Measurements from ENCODE around the gene RUSF1. TPM values are rescaled to one million over a fixed set of nuclear protein-coding genes. Genes with fewer than 3 reads are reported as not detected.
A peak's percentile ranks its signal among the peaks of the same experiment; 100 is the strongest.

The RUSF1 gene
- total RNA-seq, 1 donor from 2014 or later: 54.9 TPM

DNA sequence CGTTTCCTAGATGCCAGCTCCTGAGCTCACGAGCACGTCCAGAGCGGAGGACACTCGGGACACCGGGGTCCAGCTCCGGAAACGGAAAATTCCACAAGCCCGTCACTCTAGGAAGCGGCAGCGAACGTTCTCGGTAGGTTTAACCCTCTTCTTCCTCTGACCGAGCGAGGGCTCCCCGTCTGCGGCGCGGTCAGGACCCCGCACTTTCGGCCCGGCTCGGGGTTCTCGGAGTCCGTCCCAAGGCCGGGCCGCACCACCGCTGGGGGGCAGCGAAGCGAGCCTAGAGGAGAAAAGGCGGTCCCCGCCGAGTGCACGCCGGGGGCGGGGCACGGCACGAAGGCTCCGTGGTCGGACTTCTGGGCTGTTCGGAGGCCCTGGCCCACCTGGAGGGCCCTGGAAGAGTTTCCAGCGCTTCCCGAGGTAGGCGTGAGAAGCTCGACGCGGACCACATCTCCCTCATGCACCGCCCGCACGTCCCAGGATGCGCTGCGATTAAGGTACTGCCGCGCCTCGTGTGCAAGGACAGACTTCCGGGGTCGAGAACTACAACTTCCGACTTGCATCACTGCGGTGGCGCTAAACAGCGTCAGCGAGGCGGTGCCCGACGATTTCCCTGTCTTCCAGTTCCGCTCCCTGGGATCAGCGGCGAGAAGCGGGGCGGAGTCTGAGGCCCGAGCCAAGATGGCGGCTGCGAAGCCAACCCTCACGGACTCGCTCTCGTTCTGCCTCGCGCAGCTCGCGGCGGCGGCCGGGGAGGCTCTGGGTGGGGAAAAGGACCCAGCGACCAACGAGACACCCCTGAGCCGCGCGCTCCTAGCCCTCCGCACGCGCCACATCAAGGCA is 49.1 kb downstream of the RUSF1 start, which contains the start of gene ARMC5:
TSS of gene ARMC5 (plus strand) at position 658 of the 843 bp plus-strand sequence. CDS start at position 682, 24 bp downstream.
- Histone ChIP-seq H3K9me3 (no peaks in the 10 kb centered on the region), H3K4me3 (peak within 1 kb of the TSS; percentile 76), H3K27ac (peak within 1 kb of the TSS; percentile 99), H3K4me1 (peaks cover 52% of the 10 kb centered on the region), H3K36me3 (peaks cover 31% of the 10 kb centered on the region), H3K27me3 (ENCODE audit: low read depth) (no peaks in the 10 kb centered on the region)
- peak; percentile 91 to 93 for ATAC-seq
- TF ChIP-seq, protein P1, sequence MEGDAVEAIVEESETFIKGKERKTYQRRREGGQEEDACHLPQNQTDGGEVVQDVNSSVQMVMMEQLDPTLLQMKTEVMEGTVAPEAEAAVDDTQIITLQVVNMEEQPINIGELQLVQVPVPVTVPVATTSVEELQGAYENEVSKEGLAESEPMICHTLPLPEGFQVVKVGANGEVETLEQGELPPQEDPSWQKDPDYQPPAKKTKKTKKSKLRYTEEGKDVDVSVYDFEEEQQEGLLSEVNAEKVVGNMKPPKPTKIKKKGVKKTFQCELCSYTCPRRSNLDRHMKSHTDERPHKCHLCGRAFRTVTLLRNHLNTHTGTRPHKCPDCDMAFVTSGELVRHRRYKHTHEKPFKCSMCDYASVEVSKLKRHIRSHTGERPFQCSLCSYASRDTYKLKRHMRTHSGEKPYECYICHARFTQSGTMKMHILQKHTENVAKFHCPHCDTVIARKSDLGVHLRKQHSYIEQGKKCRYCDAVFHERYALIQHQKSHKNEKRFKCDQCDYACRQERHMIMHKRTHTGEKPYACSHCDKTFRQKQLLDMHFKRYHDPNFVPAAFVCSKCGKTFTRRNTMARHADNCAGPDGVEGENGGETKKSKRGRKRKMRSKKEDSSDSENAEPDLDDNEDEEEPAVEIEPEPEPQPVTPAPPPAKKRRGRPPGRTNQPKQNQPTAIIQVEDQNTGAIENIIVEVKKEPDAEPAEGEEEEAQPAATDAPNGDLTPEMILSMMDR (IDR thresholded peaks at IDR 0.05): peak; percentile 73
- DNase-seq: peak; percentile 99
- intact Hi-C loops (cut with DNase I): no loop called here

DNA sequence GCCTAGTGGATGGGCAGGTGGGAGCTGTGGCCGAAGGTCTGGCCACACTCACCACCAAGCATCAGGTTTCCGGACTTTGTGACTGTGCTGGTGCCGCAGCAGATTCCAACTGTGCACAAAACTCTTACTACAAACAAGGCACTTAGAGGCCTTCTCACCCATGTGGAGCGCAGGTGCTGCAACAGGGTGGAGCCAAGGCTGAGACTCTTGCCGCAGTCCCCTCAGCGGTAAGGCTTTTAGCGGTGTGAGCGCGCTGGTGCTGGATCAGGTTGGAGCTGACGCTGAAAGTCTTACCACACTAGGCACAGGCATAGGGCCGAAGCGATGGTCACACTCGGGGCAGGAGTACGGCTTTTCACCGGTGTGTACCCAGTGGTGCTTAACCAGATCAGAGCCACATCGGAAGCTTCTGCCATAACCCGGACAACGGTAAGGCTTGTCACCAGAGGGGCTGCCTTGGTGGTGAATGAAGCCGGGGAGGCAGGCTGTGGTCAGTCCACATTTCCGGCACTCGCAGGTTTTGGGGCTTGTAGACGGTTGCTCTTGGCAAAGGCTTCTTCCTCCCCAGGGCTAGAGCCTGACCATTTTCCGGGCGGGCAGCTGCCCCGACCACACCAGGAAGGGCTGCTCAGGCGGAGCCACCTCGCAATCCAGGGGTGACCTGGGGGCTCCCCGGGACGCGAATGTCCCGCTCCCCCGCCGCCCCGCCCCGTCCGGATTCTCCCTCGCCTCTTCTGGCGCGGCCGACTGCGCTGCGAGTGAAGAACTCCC is 49.9 kb downstream of the RUSF1 start:
- DNase-seq: peak; percentile 72
- H3K36me3 ChIP-seq: peaks cover 24% of the 10 kb centered on the region
- peak overlapping the region; percentile 99 for H3K27ac ChIP-seq
- intact Hi-C loops (cut with DNase I): no loop called here
- peak; percentile 9 to 31 for ATAC-seq
- no peaks in the 10 kb centered on the region for H3K9me3 ChIP-seq
- peaks cover 60% of the 10 kb centered on the region for H3K4me1 ChIP-seq
- H3K4me3 ChIP-seq: peak overlapping the region; percentile 76
- TF ChIP-seq, protein P1 (IDR thresholded peaks at IDR 0.05): no peak
- no peaks in the 10 kb centered on the region for H3K27me3 ChIP-seq (ENCODE audit: low read depth)

DNA sequence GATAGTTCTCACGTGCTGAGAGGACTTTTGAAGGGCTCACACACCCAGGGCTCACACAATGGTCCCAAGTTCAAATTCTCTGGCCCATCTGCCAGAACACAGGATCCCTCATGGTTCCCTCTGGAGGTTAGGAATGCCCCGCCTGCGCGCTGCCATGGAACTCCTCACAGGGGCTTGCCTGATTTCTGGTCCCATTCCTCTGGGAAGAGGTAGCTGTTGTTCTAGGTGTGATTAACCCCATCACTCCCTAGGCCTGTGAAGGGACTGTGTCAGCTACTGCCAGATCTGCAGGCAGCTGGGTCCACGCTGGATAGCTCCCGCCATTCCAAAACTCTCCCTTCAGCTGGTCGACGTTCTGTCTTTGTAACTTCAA is 51.2 kb downstream of the RUSF1 start:
- H3K27ac ChIP-seq: peak overlapping the region; percentile 99
- peaks cover 70% of the 10 kb centered on the region for H3K4me1 ChIP-seq
- TF ChIP-seq, protein P1 (IDR thresholded peaks at IDR 0.05): no peak
- DNase-seq (no peak), ATAC-seq (no peak)
- H3K4me3 ChIP-seq: peak overlapping the region; percentile 76
- peaks cover 11% of the 10 kb centered on the region for H3K36me3 ChIP-seq
- no peaks in the 10 kb centered on the region for H3K27me3 ChIP-seq (ENCODE audit: low read depth)
- intact Hi-C loops (cut with DNase I): no loop called here
- no peaks in the 10 kb centered on the region for H3K9me3 ChIP-seq

DNA sequence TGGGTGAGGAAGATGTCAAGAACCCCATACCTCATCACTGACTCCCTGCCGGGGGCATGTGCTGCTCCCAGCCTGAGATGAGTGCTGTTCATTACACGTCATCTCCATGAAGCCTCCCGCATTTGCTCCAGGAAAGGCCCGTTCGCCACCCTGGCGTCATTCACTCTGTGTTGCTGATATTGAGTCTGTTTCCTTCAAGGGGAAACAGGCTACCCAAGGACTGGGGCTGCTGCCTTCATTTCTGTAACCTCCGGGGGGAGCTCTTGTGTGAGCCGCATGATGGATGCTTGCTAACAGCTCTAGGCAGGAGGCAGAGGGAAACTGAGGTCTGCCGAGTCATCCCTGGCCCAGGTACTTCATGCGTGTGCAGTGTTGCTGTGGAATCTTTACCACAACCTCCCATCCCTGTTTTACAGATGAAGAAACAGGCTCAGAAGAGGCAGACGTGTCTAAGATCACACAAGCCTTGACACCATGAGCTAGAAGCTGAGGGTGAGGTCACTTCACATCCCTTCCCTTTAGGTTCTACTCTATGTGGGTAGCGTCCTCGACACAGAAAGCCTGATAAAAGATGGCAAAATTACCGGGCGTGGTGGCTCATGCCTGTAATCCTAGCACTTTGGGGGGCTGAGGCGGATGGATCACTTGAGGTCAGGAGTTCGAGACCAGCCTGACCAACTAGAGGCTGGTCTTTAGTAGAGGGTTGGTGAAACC is 52.4 kb downstream of the RUSF1 start:
- DNase-seq: no peak
- H3K4me1 ChIP-seq: peaks cover 71% of the 10 kb centered on the region
- H3K27me3 ChIP-seq (ENCODE audit: low read depth): no peaks in the 10 kb centered on the region
- no peak overlapping the region for H3K27ac ChIP-seq
- intact Hi-C loops (cut with DNase I): no loop called here
- TF ChIP-seq, protein P1 (IDR thresholded peaks at IDR 0.05): peak; percentile 15
- no peak overlapping the region for H3K4me3 ChIP-seq
- H3K36me3 ChIP-seq: peaks cover 7% of the 10 kb centered on the region
- H3K9me3 ChIP-seq: no peaks in the 10 kb centered on the region
- ATAC-seq: no peak

Measured in lower lobe of right lung (tissue), 2 donors.